BE2C (cell line): ENCODE results near the gene INPP4B.

Source experiments
- DNase-seq: peaks from one replicate; pipeline ENCODE4 v3.0.0-alpha.2; 2020
- H3K27me3 ChIP-seq: fragments of 250-450 bp; sonication (Bioruptor Pico); 2 replicates; pipeline ENCODE4 v1.5.1; 2020; ENCODE audit warnings: mild to moderate bottlenecking
- H3K36me3 ChIP-seq: fragments of 250-450 bp; sonication (Bioruptor Pico); 2 replicates; pipeline ENCODE4 v1.5.1; 2020; ENCODE audit warnings: mild to moderate bottlenecking
- H3K4me1 ChIP-seq: fragments of 250-450 bp; sonication (Bioruptor Pico); 2 replicates; pipeline ENCODE4 v1.5.1; 2020
- H3K4me3 ChIP-seq: 2 replicates; pipeline ENCODE4 v1.5.1; 2011; ENCODE audit warnings: low read depth, low read length
- H3K9me3 ChIP-seq: fragments of 250-450 bp; sonication (Bioruptor Pico); 2 replicates; pipeline ENCODE4 v1.5.1; 2020
- CTCF ChIP-seq: IDR thresholded peaks from 2 replicates; pipeline ENCODE4 v1.5.1; 2012; ENCODE audit warnings: mild to moderate bottlenecking, low read depth, low read length

The INPP4B gene

GRCh38 chr4:142377342-142378091 lies 468.6 kb downstream of the INPP4B start:
- Histone ChIP-seq H3K36me3 (no peaks in the 10 kb centered on the region), H3K27me3 (no peaks in the 10 kb centered on the region), H3K9me3 (no peaks in the 10 kb centered on the region), H3K4me3 (no peak overlapping the region), H3K4me1 (no peaks in the 10 kb centered on the region)
- no peak for DNase-seq
- TF ChIP-seq CTCF: no peak

- no peaks in the 10 kb centered on the region for H3K9me3 ChIP-seq
- TF ChIP-seq CTCF: no peak
- no peaks in the 10 kb centered on the region for H3K27me3 ChIP-seq
- DNase-seq: no peak
- no peak overlapping the region for H3K4me3 ChIP-seq
- H3K4me1 ChIP-seq: no peaks in the 10 kb centered on the region
- H3K36me3 ChIP-seq: no peaks in the 10 kb centered on the region
These were observed 469.9 kb downstream of the INPP4B start for GRCh38 chr4:142376204-142376603.

- no peak for DNase-seq
- TF ChIP-seq CTCF: no peak
- Histone ChIP-seq H3K9me3 (no peaks in the 10 kb centered on the region), H3K27me3 (no peaks in the 10 kb centered on the region), H3K4me3 (no peak overlapping the region), H3K4me1 (no peaks in the 10 kb centered on the region), H3K36me3 (no peaks in the 10 kb centered on the region)
These were observed 472.5 kb downstream of the INPP4B start for GRCh38 chr4:142373610-142374009.

GRCh38 chr4:142372530-142373260 lies 473.4 kb downstream of the INPP4B start:
- H3K4me3 ChIP-seq: no peak overlapping the region
- no peaks in the 10 kb centered on the region for H3K36me3 ChIP-seq
- no peaks in the 10 kb centered on the region for H3K4me1 ChIP-seq
- no peak for DNase-seq
- no peaks in the 10 kb centered on the region for H3K27me3 ChIP-seq
- H3K9me3 ChIP-seq: no peaks in the 10 kb centered on the region
- no peak for TF ChIP-seq CTCF

GRCh38 chr4:142369141-142369540 lies 477.0 kb downstream of the INPP4B start:
- Histone ChIP-seq H3K36me3 (no peaks in the 10 kb centered on the region), H3K4me1 (no peaks in the 10 kb centered on the region), H3K4me3 (no peak overlapping the region), H3K27me3 (no peaks in the 10 kb centered on the region), H3K9me3 (no peaks in the 10 kb centered on the region)
- DNase-seq: no peak
- no peak for TF ChIP-seq CTCF
